Lung microvascular endothelial cell (primary cell): ENCODE measurements around the gene ACKR4. TPM values are rescaled to one million over a fixed set of nuclear protein-coding genes. Genes with fewer than 3 reads are reported as not detected.
"Not testable (repeated sequence)": the region's sequence is repeated elsewhere in the genome, so short reads cannot be mapped to it uniquely, and the experiment has no call there.

Experiments used
- DNase-seq, 2 donors: peaks; one replicate each; pipeline versions ENCODE4 v3.0.0 to v3.0.0-alpha.2; 2010; ENCODE audit warnings: low read depth in 2 of 2
- total RNA-seq: library from RNA; depleted of rRNA; stranded (reverse); fragments of >200 nt; gene quantifications from 2 replicates; pipeline ENCODE4 v1.2.1, GENCODE V29; 2014

The ACKR4 gene
- total RNA-seq, 1 donor from 2014 or later: 0.20 TPM

DNA sequence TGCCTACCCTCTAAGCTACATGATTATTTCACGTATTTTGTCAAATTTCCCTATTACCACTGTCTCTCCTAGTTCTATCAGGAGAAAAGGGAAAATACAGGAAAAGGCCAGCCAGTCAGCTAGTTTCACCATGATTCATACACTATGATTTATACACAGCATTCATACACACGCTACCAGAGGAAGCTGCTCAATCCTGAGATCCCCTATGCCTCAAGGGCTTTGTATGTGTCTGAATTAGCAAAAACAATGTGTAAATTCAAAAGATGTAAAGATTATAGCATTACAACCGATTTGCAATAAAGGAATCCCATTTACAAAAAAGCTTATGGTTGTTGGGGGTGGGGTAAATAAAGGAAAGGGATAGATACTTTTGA lies 3.1 kb upstream of the ACKR4 start:
- DNase-seq: peak; percentile 78 to 88

GRCh38 chr3:132594498-132594897 lies 2.6 kb upstream of the ACKR4 start:
- DNase-seq: no peak

GRCh38 chr3:132595014-132595413 lies 2.1 kb upstream of the ACKR4 start:
- DNase-seq: peak in 1 of 2 donors; percentile 70

DNA sequence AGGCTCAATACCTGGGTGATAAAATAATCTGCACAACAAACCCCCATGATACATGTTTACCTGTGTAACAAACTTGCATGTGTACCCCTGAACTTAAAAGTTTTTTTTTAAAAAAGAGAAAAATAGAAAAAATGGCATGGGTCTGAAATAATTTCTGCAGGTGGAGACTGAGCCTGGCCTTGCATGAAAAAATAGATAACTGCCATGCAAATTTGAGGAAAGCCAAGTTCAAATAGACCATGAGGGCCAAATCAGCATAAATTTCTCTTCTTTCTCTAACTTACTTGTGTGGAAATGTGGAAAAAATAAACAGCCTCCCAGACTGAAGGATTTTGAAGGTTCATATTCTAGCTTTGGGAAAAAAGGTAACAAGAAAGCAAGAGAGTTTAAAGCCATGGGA lies 744 bp upstream of the ACKR4 start:
- no peak for DNase-seq

GRCh38 chr3:132597660-132598059 lies 590 bp downstream of the ACKR4 start:
- DNase-seq: no peak

GRCh38 chr3:132598181-132598580 lies 1.1 kb downstream of the ACKR4 start:
- DNase-seq: no peak

GRCh38 chr3:132600614-132601013 lies 3.5 kb downstream of the ACKR4 start:
- not testable (repeated sequence) for DNase-seq

GRCh38 chr3:132605374-132605792 lies 8.3 kb downstream of the ACKR4 start:
- no peak for DNase-seq

GRCh38 chr3:132606085-132606484 lies 9.0 kb downstream of the ACKR4 start:
- DNase-seq: no peak

- not testable (repeated sequence) for DNase-seq
Measured at GRCh38 chr3:132606620-132607019, 9.6 kb downstream of the ACKR4 start.

GRCh38 chr3:132615301-132615700 lies 18.2 kb downstream of the ACKR4 start:
- DNase-seq: not testable (repeated sequence)

GRCh38 chr3:132615881-132616280 lies 18.8 kb downstream of the ACKR4 start:
- no peak for DNase-seq

- no peak for DNase-seq
Measured at GRCh38 chr3:132616780-132617179, 19.7 kb downstream of the ACKR4 start.

DNA sequence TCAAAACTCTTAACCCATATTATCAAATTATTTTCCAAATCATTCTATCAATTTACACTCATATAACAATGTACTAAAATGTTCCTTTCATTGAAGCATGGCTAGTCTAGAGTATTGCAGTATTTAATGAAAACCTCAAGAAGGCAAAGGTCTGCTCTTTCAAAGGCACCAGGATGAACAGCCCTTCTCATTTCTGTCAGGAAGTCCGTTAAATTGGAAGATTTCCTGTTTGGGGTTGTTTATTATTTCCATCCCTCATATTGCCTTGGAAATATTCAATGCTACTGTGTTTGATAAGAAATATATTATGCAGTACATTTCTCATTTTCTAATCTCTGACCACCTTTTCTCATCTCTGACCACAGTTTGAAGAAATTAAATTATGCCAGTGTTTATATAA lies 25.1 kb downstream of the ACKR4 start:
- DNase-seq: peak in 1 of 2 donors; percentile 90

DNA sequence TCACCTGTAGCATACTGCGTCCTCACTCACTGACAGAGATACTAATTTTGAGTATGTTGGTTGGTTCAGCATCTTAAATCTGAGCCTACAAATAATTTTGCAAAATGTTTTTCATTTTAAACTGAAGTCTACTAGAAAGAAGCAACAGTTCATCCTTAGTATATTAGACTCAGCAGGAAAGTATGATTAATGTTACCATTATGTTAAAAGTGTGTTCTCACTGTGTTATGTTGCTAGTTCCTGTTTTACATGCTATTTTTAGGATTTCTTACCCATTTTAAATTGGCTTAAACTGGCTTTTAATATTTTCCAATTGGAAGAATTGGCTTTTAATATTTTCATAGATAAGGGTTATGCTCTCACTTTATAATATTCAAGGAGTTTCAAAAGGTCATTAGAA lies 25.7 kb downstream of the ACKR4 start:
- DNase-seq: peak in 1 of 2 donors; percentile 65

GRCh38 chr3:132623646-132624045 lies 26.6 kb downstream of the ACKR4 start:
- DNase-seq: no peak

- DNase-seq: no peak
Measured at GRCh38 chr3:132624790-132625189, 27.7 kb downstream of the ACKR4 start.

GRCh38 chr3:132625613-132626012 lies 28.5 kb downstream of the ACKR4 start:
- DNase-seq: no peak

DNA sequence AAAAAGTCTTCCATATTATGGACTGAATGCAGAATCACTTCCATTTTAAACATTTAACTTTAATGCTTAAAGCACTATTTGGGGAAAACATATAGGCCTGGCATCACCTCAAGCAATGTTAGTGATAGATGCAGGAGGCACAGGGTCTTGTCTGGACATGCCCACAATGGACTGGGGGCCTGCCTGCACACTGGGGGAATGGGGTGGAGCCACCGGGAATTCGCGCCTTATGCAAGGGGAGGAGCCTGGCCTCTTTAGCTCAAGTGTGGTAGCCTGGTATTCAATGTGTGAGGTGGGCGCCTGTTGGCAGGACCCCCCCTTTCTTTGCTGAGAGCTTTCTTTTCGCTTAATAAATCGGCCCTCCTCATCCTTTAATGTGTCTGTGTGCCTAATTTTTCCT lies 29.9 kb downstream of the ACKR4 start:
- no peak for DNase-seq

DNA sequence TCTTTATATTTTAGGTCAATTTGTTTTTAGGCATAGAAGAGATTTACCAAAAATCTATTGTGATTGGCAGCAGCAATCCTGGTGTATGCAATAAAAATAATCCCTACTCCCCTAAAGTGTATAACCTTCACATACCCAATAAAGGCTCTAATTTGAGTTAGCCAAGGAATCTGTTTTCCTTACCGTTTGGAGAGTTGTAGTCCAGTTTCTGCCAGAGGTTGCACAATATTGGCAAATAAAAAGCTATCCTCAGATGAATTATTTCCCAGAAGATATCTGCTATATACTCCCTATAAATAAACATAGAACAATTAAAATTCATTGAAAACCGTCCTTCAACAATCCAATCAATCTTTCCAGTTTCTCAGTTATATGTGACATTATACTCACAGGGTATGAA lies 31.1 kb downstream of the ACKR4 start:
- no peak for DNase-seq

DNA sequence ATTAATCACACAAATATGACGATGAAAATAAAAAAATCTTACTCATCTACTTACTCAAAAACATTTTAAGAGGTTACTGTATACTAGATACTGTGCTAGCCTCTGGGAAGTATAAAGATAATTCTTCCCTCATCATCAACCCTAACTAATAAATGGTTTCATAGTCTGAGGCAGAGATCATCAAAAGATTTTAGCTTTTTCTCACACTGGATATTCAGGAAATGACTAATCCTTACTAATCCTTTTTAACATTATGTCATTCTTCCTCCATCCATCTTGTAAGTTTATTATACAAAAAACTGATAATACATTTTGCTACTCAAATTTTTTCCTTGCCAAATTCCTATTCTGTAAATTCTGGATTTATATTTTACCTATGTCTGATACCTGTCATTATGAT lies 32.9 kb downstream of the ACKR4 start:
- peak; percentile 22 to 81 for DNase-seq

- DNase-seq: no peak
Measured at GRCh38 chr3:132630612-132631011, 33.5 kb downstream of the ACKR4 start.

DNA sequence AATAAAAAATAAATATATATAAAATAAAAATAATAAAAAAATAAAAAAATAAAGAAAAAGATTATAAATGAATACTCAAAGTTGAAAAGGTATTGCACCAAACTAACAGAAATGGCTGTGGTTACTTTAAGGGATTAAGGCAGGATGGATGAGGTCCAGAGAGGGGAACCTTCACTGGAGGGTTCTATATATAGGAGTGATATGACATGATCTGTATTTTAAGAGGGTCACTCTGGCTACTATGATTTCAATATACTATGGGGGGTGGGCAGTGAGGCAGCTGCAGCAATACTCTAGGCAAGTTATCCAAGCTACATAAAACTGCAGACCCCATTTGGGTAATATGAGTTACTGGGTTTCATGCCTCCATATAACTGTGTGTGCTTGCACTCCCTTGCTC lies 38.0 kb downstream of the ACKR4 start:
- no peak for DNase-seq

DNA sequence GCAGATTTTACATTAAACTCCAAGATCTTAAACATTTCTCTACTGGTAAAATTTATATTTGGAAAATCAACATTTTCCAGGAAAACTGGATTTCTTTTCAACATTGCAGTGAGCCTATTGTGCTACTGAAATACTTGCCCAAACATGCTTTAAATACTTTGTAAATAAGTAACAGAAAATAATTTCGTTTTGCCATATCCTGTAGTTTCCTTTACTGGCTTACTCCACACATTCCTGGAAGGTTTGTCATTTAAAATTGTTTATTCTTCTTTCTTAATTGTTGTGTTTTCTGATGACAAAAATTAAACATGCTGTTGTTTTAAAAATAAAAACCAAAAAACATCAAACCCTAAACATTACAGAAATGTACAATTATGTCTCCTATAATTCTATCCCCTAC lies 40.5 kb downstream of the ACKR4 start:
- peak in 1 of 2 donors; percentile 42 for DNase-seq
